Glutamatergic neuron (in vitro differentiated cells): ENCODE results near the gene GBP6. TPM values are rescaled to one million over a fixed set of nuclear protein-coding genes. Genes with fewer than 3 reads are reported as not detected.

Experiments
- DNase-seq: peaks from one replicate; pipeline ENCODE4 v3.0.0; 2022
- H3K27ac Mint-ChIP-seq: one replicate; pipeline ENCODE4 v1.8.0; 2020; ENCODE audit warnings: mild to moderate bottlenecking, mixed read lengths, inconsistent platforms; ENCODE audit not compliant: unreplicated experiment
- H3K27me3 Mint-ChIP-seq: one replicate; pipeline ENCODE4 v1.8.0; 2020; ENCODE audit warnings: mild to moderate bottlenecking, moderate library complexity, mixed read lengths, inconsistent platforms; ENCODE audit not compliant: unreplicated experiment
- H3K36me3 Mint-ChIP-seq: one replicate; pipeline ENCODE4 v1.8.0; 2020; ENCODE audit warnings: mild to moderate bottlenecking, mixed read lengths, inconsistent platforms; ENCODE audit not compliant: unreplicated experiment
- H3K4me1 Mint-ChIP-seq: one replicate; pipeline ENCODE4 v1.8.0; 2020; ENCODE audit warnings: mild to moderate bottlenecking, low read depth, mixed read lengths, inconsistent platforms; ENCODE audit not compliant: unreplicated experiment
- H3K4me3 Mint-ChIP-seq: one replicate; pipeline ENCODE4 v1.8.0; 2020; ENCODE audit warnings: mild to moderate bottlenecking, mixed read lengths, inconsistent platforms; ENCODE audit not compliant: unreplicated experiment
- H3K9me3 Mint-ChIP-seq: one replicate; pipeline ENCODE4 v1.8.0; 2020; ENCODE audit warnings: mild to moderate bottlenecking, moderate library complexity, mixed read lengths, inconsistent platforms; ENCODE audit not compliant: unreplicated experiment
- total RNA-seq: library from RNA; stranded (reverse); fragmentation: NEBNext Ultra II Directional; extraction: Animal tissue kit (Norgen Biotek cat#: 25700); gene quantifications from one replicate; pipeline ENCODE4 v1.2.1, GENCODE V29; 2021; ENCODE audit not compliant: unreplicated experiment
- TF ChIP-seq, protein P1 (sequence below): fragments of 200-600 bp; sonication (generic); IDR thresholded peaks from one replicate; pipeline ENCODE4 v1.5.0; 2021; ENCODE audit not compliant: partially characterized antibody, unreplicated experiment

GBP6 gene
- total RNA-seq, 1 donor from 2014 or later: not detected

DNA sequence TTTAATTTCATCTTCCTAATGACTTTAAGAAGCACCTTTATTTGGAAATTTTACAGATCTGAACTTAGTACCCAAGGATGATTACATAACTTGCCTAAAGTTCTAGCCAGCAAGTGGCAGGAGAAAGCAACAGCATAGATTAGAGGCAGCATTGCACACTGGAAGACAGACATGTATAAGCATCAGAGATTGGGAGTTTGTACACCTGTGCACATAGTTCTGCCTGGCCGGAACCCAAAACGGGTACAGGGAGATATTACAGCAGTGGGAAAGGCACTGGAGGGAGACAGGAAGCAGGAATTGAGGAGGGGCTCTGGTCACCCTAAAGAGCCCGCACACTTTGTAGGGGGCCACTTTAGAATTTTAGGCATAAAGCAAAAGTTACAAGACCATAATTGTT lies 19.3 kb downstream of the GBP6 start:
- Mint-ChIP-seq H3K27ac (no peak overlapping the region), H3K4me3 (no peak overlapping the region), H3K9me3 (no peaks in the 10 kb centered on the region), H3K27me3 (no peaks in the 10 kb centered on the region), H3K36me3 (no peaks in the 10 kb centered on the region), H3K4me1 (peaks cover 3% of the 10 kb centered on the region)
- DNase-seq: no peak
- TF ChIP-seq, protein P1, sequence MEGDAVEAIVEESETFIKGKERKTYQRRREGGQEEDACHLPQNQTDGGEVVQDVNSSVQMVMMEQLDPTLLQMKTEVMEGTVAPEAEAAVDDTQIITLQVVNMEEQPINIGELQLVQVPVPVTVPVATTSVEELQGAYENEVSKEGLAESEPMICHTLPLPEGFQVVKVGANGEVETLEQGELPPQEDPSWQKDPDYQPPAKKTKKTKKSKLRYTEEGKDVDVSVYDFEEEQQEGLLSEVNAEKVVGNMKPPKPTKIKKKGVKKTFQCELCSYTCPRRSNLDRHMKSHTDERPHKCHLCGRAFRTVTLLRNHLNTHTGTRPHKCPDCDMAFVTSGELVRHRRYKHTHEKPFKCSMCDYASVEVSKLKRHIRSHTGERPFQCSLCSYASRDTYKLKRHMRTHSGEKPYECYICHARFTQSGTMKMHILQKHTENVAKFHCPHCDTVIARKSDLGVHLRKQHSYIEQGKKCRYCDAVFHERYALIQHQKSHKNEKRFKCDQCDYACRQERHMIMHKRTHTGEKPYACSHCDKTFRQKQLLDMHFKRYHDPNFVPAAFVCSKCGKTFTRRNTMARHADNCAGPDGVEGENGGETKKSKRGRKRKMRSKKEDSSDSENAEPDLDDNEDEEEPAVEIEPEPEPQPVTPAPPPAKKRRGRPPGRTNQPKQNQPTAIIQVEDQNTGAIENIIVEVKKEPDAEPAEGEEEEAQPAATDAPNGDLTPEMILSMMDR: no peak

DNA sequence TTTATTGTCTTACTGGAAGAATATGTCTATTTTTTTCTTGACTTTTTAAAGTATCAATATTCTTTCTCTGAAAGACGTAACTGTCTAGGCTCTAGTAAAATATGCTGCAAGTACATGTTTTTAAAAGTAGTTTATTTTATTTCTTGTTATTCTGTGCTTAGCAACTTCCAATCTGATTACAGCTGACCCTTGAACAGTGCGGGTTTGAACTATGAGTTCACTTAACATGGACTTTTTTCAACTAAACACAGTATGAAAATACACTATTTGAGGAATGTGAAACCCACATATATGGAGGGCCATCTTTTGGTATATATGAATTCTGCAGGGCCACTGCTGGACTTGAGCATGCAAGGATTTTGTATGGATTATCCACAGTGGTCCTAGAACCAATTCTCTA lies 26.8 kb downstream of the GBP6 start:
- Mint-ChIP-seq H3K4me1 (no peaks in the 10 kb centered on the region), H3K27ac (no peak overlapping the region), H3K36me3 (no peaks in the 10 kb centered on the region), H3K4me3 (no peak overlapping the region), H3K9me3 (no peaks in the 10 kb centered on the region), H3K27me3 (no peaks in the 10 kb centered on the region)
- TF ChIP-seq, protein P1: no peak
- no peak for DNase-seq

DNA sequence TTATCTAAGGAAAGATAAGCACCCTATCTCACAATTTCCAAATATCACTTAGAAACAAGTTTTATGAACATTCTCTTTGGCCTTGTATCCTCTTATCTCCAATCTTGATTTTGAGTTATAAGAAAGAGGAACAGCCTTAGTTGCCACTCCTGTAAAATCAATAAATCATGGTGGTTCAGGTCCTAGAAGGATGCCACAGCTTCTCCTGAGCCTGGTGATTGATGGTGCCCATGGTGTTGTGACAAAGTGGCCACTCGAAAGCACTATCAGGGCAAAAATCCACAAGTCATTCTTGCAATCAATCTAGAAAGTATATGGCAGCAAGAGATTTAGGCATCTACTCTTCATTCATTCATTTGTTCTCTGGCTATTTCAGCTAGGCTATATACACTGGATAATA lies 27.8 kb downstream of the GBP6 start:
- Mint-ChIP-seq H3K36me3 (peaks cover 1% of the 10 kb centered on the region), H3K27ac (no peak overlapping the region), H3K4me3 (no peak overlapping the region), H3K9me3 (no peaks in the 10 kb centered on the region), H3K4me1 (no peaks in the 10 kb centered on the region), H3K27me3 (no peaks in the 10 kb centered on the region)
- TF ChIP-seq, protein P1: no peak
- DNase-seq: no peak

DNA sequence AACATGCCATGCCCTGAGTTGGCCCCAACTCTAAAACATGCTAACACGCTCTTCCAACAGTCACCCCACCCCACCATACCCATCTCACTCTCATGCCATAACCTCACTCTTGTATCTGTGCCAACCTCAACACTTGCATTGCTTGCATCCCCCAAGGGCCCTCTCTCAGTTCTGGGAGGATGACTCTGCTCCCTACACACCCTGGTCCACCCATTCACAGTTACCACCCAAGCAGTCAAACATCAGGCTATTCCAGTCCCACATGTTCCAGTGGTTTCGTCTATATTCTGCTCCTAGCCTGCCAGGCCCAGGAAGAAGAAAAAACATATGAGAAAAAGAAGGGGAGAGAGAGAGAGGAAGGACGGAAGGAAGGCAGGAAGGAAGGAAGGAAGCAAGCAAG lies 31.0 kb downstream of the GBP6 start:
- Mint-ChIP-seq H3K27me3 (no peaks in the 10 kb centered on the region), H3K4me1 (no peaks in the 10 kb centered on the region), H3K9me3 (no peaks in the 10 kb centered on the region), H3K36me3 (peaks cover 5% of the 10 kb centered on the region), H3K27ac (no peak overlapping the region), H3K4me3 (no peak overlapping the region)
- TF ChIP-seq, protein P1: no peak
- DNase-seq: no peak

DNA sequence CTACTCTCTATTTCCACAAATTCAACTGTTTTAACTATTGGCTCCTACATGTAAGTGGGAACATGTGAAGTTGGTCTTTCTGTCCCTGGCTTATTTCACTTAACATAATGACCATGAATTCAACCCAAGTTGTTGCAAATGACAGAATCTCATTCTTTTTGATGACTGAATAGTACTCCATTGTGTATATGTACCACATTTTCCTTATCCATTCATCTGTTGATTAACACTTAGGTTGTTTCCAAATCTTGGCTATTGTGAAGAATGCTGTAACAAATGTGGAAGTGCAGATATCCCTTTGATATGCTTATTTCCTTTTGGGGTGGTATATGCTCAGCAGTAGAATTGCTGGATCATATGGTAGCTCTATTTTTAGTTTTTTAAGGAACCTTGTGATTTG lies 33.0 kb downstream of the GBP6 start:
- Mint-ChIP-seq H3K9me3 (no peaks in the 10 kb centered on the region), H3K27ac (no peak overlapping the region), H3K36me3 (peaks cover 5% of the 10 kb centered on the region), H3K4me1 (no peaks in the 10 kb centered on the region), H3K4me3 (no peak overlapping the region), H3K27me3 (no peaks in the 10 kb centered on the region)
- TF ChIP-seq, protein P1: no peak
- DNase-seq: no peak
